K562 (cell line): ENCODE measurements around the gene PCSK2. TPM values are rescaled to one million over a fixed set of nuclear protein-coding genes. Genes with fewer than 3 reads are reported as not detected.

ENCODE experiments used
- BHLHE40 ChIP-seq: IDR thresholded peaks from 2 replicates; pipeline ENCODE4 v1.6.1; 2011; ENCODE audit warnings: low read length, improper control_type of control experiment
- E2F8 ChIP-seq: fragments of 450-650 bp; IDR thresholded peaks from 2 replicates; pipeline ENCODE4 v1.7.1; 2018; ENCODE audit warnings: mild to moderate bottlenecking, low read depth; ENCODE audit not compliant: partially characterized antibody
- EZH2 ChIP-seq: IDR thresholded peaks from 2 replicates; pipeline ENCODE4 v1.6.1; 2012; ENCODE audit warnings: low read depth, mild to moderate bottlenecking, inconsistent platforms, low read length, borderline replicate concordance
- FOXP1 ChIP-seq: sonication (generic); formaldehyde crosslinking; IDR thresholded peaks from 2 replicates; pipeline ENCODE4 v1.8.0; 2022; ENCODE audit warnings: mild to moderate bottlenecking, missing genetic modification reagents
- HES1 ChIP-seq: fragments of 450-650 bp; IDR thresholded peaks from 2 replicates; pipeline ENCODE4 v1.6.1; 2016; ENCODE audit warnings: low read depth, mild to moderate bottlenecking, moderate library complexity
- RERE ChIP-seq: sonication (generic); formaldehyde crosslinking; IDR thresholded peaks from 2 replicates; pipeline ENCODE4 v1.8.0; 2023; ENCODE audit warnings: missing genetic modification reagents, mild to moderate bottlenecking, borderline replicate concordance
- THAP12 ChIP-seq: fragments of 250-450 bp; sonication (Bioruptor Pico); IDR thresholded peaks from 2 replicates; pipeline ENCODE4 v1.9.0; 2021; ENCODE audit warnings: mild to moderate bottlenecking, inconsistent platforms
- ZHX1 ChIP-seq: fragments of 150-350 bp; conservative IDR thresholded peaks from 2 replicates; pipeline ENCODE4 v1.6.1; 2014; ENCODE audit warnings: low read length
- ZNF134 ChIP-seq: fragments of 250-450 bp; sonication (Bioruptor Pico); conservative IDR thresholded peaks from 2 replicates; pipeline ENCODE4 v1.4.0; 2020
- ZNF639 ChIP-seq, 2 experiments: fragments of 200-800 bp in 1 of 2; sonication (Bioruptor generic) in 1 of 2; sonication (generic) in 1 of 2; formaldehyde crosslinking in 1 of 2; IDR thresholded peaks in 1 of 2; conservative IDR thresholded peaks in 1 of 2; 2 replicates each; pipeline versions ENCODE4 v1.5.0 to v1.6.1; 2016 to 2020; ENCODE audit warnings: missing compliant biosample characterization in 1 of 2, missing genetic modification characterization in 1 of 2, missing genetic modification reagents in 1 of 2
- polyA plus RNA-seq, 8 experiments: library from polyadenylated mRNA; depleted of rRNA in 4 of 8; stranded (reverse) in 5 of 8; unstranded in 3 of 8; fragments of >200 nt; fragmentation: Nextera tagmentation in 2 of 8; fragmentation: Illumina TruSeq in 1 of 8; extraction: Ambion mirVana in 2 of 8; extraction: Trizol in 1 of 8; gene quantifications; 2 replicates each; pipeline versions ENCODE4 v1.2.1 to v1.2.3, GENCODE V29; 2011 to 2014; ENCODE audit warnings: inconsistent platforms in 1 of 8, missing spikeins in 1 of 8
- total RNA-seq, 7 experiments: library from RNA; depleted of rRNA in 6 of 7; stranded (reverse); fragments of >200 nt in 6 of 7; fragmentation: Illumina TruSeq in 2 of 7; extraction: Trizol in 2 of 7; gene quantifications; 2 replicates each; pipeline versions ENCODE4 v1.2.1 to v1.2.3, GENCODE V29; 2011 to 2021; ENCODE audit warnings: low replicate concordance in 1 of 7

The PCSK2 gene
- total and polyA plus RNA-seq, 9 of the 15 experiments (the other 6 are each of a cell fraction or from before 2014, with no cell fraction given), result 0.04 to 0.07 (median 0.05) TPM; not detected in 6

- TF ChIP-seq ZHX1, result no peak
- TF ChIP-seq FOXP1, result no peak
- TF ChIP-seq HES1, result no peak
- no peak for TF ChIP-seq THAP12 (CRISPR knock-in tag)
- TF ChIP-seq E2F8, result no peak
- no peak for TF ChIP-seq EZH2
- TF ChIP-seq BHLHE40, result no peak
- TF ChIP-seq RERE (CRISPR knock-in tag), result no peak
- TF ChIP-seq ZNF639 (CRISPR knock-in tag; conservative IDR thresholded peaks at IDR 0.05 in 1 of 2, IDR thresholded peaks at IDR 0.05 in 1 of 2), result no peak
- no peak for TF ChIP-seq ZNF134 (CRISPR knock-in tag)
Observed at GRCh38 chr20:17300113-17300512, 73.3 kb downstream of the PCSK2 start (continued).
